ENCODE data around the gene PDE7B.

GRCh38 chr6:135972586-135972985 lies 121.1 kb downstream of the PDE7B start:
- TF ChIP-seq CTCF (conservative IDR thresholded peaks at IDR 0.05) (no peak), ZFX (IDR thresholded peaks at IDR 0.05) (no peak)

Measured in C4-2B (cell line).